ENCODE measurements around the gene CTNND2. TPM values are rescaled to one million over a fixed set of nuclear protein-coding genes. Genes with fewer than 3 reads are reported as not detected.

The CTNND2 gene
- total RNA-seq, 2 experiments from 2014 or later: 0.20 TPM; not detected in 1

DNA sequence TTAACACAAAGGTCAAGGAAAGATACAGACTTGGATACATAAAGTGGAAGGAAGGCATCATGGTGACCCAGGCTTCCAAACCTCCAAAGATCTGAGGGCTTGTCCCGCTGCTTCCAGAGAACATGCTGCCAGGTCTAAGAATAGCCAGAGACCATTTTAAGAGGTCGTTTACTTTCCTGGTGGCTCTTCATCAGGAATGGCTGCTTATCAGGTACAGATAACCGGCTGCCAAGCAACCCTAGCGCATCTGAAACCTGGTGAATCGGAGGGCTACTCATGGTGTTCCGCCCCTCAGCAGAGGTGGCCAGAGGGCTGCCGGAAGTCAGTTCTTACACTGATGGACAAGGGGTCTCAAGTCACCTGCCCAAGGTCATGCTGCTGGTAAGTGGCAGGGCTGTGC, 892.0 kb downstream of the CTNND2 start:
- no peaks in the 10 kb centered on the region for H3K36me3 ChIP-seq (ENCODE audit: insufficient read depth, low read length)
- DNase-seq: no peak
- H3K9me3 Mint-ChIP-seq: no peaks in the 10 kb centered on the region
- H3K27ac Mint-ChIP-seq: no peak overlapping the region
- H3K9me3 ChIP-seq (ENCODE audit: control insufficient read depth in 1 of 2, insufficient read depth in 1 of 2, low read length in 2 of 2): peaks cover 0 to 4% of the 10 kb centered on the region in 2 experiments
- ChIA-PET CTCF (no interaction called here), POLR2A (no interaction called here)
- H3K4me3 Mint-ChIP-seq: no peak overlapping the region
- intact Hi-C loops (cut with DNase I, micrococcal nuclease): no loop called here
- H3K4me3 ChIP-seq (ENCODE audit: low read length): no peak overlapping the region
- no peak for TF ChIP-seq CTCF (IDR thresholded peaks at IDR 0.05)
- H3K4me1 ChIP-seq (ENCODE audit: insufficient read depth, low read length): no peaks in the 10 kb centered on the region
- H3K27ac ChIP-seq (ENCODE audit: low read depth in 1 of 2, low read length in 2 of 2): no peak overlapping the region
- no peaks in the 10 kb centered on the region for H3K4me1 Mint-ChIP-seq (ENCODE audit: low read depth)
- no peak for ATAC-seq (ENCODE audit: poor library complexity)
- no peaks in the 10 kb centered on the region for H3K36me3 Mint-ChIP-seq (ENCODE audit: low read depth)
- H3K27me3 ChIP-seq (ENCODE audit: control insufficient read depth in 1 of 2, insufficient read depth in 2 of 2, low read length in 2 of 2): no peaks in the 10 kb centered on the region
- H3K27me3 Mint-ChIP-seq: no peaks in the 10 kb centered on the region

- H3K9me3 Mint-ChIP-seq: no peaks in the 10 kb centered on the region
- no peaks in the 10 kb centered on the region for H3K27me3 Mint-ChIP-seq
- no peak overlapping the region for H3K27ac Mint-ChIP-seq
- ChIA-PET POLR2A (no interaction called here), CTCF (no interaction called here)
- intact Hi-C loops (cut with DNase I, micrococcal nuclease): no loop called here
- ATAC-seq (ENCODE audit: poor library complexity) (no peak), DNase-seq (no peak)
- H3K9me3 ChIP-seq (ENCODE audit: control insufficient read depth in 1 of 2, insufficient read depth in 1 of 2, low read length in 2 of 2): peaks cover 0 to 7% of the 10 kb centered on the region in 2 experiments
- H3K36me3 Mint-ChIP-seq (ENCODE audit: low read depth): no peaks in the 10 kb centered on the region
- H3K4me3 ChIP-seq (ENCODE audit: low read length): no peak overlapping the region
- H3K4me1 Mint-ChIP-seq (ENCODE audit: low read depth): no peaks in the 10 kb centered on the region
- TF ChIP-seq CTCF (IDR thresholded peaks at IDR 0.05): no peak
- no peak overlapping the region for H3K4me3 Mint-ChIP-seq
- H3K4me1 ChIP-seq (ENCODE audit: insufficient read depth, low read length): no peaks in the 10 kb centered on the region
- no peaks in the 10 kb centered on the region for H3K27me3 ChIP-seq (ENCODE audit: control insufficient read depth in 1 of 2, insufficient read depth in 2 of 2, low read length in 2 of 2)
- H3K36me3 ChIP-seq (ENCODE audit: insufficient read depth, low read length): no peaks in the 10 kb centered on the region
- H3K27ac ChIP-seq (ENCODE audit: low read depth in 1 of 2, low read length in 2 of 2): no peak overlapping the region
These were observed 893.6 kb downstream of the CTNND2 start for GRCh38 chr5:11010429-11011210.

DNA sequence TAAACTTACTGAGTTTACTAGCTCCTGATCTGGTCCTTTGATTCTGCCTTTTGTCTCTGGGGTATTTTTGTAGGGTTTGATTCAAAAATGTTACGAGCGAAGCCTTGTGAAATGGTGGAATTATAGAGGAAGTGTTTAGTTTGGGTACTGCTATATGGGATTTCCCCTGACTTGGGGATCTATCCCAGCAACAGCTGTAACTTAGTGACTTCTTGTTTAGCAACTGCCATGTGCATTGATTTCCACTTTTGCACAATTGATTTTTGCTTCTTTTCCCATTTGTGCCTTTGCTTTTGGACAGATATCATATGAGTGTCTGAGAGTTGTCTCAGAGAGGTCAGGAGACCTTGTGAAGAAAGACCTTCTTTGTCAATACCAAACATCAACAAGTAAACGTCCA, 894.7 kb downstream of the CTNND2 start:
- CTCF ChIA-PET: no interaction called here
- peak in 1 of 14 experiments; percentile 2 for DNase-seq
- H3K4me3 ChIP-seq (ENCODE audit: low read length): no peak overlapping the region
- H3K36me3 ChIP-seq (ENCODE audit: insufficient read depth, low read length): no peaks in the 10 kb centered on the region
- no peaks in the 10 kb centered on the region for H3K4me1 ChIP-seq (ENCODE audit: insufficient read depth, low read length)
- H3K27ac Mint-ChIP-seq: no peak overlapping the region
- intact Hi-C loops (cut with DNase I, micrococcal nuclease): no loop called here
- ATAC-seq (ENCODE audit: poor library complexity): no peak
- no peaks in the 10 kb centered on the region for H3K9me3 Mint-ChIP-seq
- H3K4me3 Mint-ChIP-seq: no peak overlapping the region
- no peaks in the 10 kb centered on the region for H3K36me3 Mint-ChIP-seq (ENCODE audit: low read depth)
- H3K27ac ChIP-seq (ENCODE audit: low read depth in 1 of 2, low read length in 2 of 2): no peak overlapping the region
- no peaks in the 10 kb centered on the region for H3K27me3 Mint-ChIP-seq
- POLR2A ChIA-PET: no interaction called here
- no peak for TF ChIP-seq CTCF (IDR thresholded peaks at IDR 0.05)
- no peaks in the 10 kb centered on the region for H3K27me3 ChIP-seq (ENCODE audit: control insufficient read depth in 1 of 2, insufficient read depth in 2 of 2, low read length in 2 of 2)
- H3K9me3 ChIP-seq (ENCODE audit: control insufficient read depth in 1 of 2, insufficient read depth in 1 of 2, low read length in 2 of 2): peaks cover 0 to 7% of the 10 kb centered on the region in 2 experiments
- no peaks in the 10 kb centered on the region for H3K4me1 Mint-ChIP-seq (ENCODE audit: low read depth)

Measured in CD4-positive, alpha-beta T cell (primary cell).